T-helper 1 cell treated with Interleukin-12 subunit alpha and Interleukin-12 subunit beta and Interleukin-4 antibody, amounts not matched to agents 30 ng/mL and 1 ng/mL, for 36 hours (primary cell): ENCODE data around the gene OSER1. TPM values are rescaled to one million over a fixed set of nuclear protein-coding genes. Genes with fewer than 3 reads are reported as not detected.

Experiments
- intact Hi-C: fragments of 100-400 bp; cut with micrococcal nuclease; formaldehyde crosslinking; loops from one replicate; pipeline ENCODE4 v1.15.1; 2024
- total RNA-seq: library from RNA; stranded (reverse); gene quantifications from 2 replicates; pipeline ENCODE4 v1.2.3, GENCODE V29; 2022

OSER1 gene
- total RNA-seq, 1 donor from 2014 or later, result 26.0 TPM

DNA sequence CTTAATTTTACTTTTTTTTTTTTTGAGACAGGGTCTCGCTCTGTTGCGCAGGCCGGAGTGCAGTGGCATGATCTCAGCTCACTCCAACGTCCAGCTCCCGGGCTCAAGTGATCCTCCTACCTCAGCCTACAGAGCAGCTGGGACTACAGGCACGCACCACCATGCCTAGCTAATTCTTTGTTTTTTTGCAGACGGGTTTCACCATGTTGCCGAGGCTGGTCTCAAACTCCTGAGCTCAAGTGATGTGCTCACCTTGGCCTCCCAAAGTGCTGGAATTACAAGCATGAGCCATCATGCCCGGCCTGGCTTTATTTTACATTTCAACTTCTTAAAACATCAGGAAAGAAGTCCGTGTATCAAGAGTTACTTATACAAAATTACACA lies 5.7 kb downstream of the OSER1 start:
- intact Hi-C loops, result no loop called here

DNA sequence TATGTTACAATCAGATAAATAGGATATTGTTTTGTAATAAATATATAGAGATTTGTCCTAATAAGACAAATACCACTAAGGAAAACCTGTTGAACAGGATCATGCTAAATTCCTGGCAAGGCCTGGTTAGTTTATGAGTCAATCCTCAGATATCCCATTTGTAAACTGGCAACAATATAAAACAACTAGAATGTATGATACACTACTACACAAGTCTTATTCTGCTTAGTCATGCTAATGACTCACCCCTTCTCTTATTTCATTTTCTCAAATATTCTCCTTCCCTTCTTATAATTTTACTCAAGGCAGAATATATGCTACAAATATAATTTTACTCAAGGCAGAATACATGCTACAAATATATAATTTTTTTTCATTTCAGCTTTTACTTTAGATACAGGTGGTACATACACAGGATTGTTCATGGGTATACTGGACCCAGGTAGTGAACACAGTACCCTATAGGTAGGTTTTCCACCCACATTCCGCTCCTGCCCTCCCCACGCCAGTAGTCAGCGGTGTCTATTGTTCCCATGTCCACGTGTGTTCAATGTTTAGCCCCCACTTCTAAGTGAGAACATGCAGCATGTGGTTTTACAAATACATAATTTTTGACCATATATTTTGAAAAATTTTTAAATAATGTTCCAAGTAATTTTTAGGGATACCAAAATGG lies 6.3 kb downstream of the OSER1 start:
- intact Hi-C loops, result no loop called here

DNA sequence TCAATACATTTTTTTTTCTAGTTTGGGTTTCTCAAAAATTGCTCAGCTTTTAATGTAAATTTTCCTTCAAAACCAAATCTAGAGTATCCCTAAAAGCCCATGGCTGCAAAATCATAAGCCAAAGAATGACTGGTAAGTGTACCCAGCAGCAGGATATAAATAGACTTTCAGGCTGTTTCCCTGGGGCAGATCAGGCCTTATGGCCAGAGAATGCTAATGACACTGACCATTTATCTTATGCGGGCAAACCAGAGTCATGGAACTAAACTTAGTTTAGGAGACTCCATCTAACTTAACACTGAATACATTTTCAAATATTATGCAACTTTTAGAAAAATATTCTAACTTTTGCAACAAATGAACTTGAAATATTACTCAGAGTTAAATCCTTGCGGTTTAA lies 7.4 kb downstream of the OSER1 start:
- intact Hi-C loops, result no loop called here

DNA sequence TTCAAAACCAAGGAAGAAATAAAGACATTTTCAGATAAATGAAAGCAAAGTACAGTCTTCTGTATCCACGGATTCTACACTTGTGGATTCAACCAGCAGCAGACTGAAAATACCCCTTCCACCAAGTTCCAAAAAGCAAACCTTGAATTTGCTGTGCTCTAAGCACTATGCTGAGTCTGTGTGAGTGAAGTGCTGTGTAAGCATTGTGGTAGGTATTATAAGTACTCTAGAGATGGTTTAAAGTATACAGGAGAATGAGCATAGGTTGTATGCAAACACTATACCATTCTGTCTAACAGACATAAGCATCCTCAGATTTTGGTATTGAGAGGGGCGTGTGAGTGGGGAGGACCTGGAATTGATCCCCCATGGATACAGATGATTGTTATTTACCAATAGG lies 9.6 kb downstream of the OSER1 start:
- intact Hi-C loops, result no loop called here

DNA sequence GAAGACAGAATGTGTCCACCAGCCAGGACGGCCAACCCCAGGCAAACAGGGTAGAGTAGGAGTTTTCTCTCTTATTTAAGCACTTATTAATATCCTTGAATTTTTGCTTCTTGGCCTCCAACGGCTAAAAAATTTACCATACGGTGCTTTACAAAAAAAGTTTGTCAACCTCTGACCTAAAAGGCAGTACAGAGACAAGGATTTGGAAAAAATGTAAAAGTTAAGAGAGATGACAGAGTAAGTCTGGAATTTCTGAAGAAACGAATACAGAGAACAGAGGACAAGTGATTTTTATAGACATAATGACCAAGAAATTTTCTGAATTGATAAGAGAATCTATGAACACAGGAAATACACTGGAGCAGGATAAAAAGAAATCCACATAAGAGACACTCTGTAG lies 10.2 kb downstream of the OSER1 start:
- intact Hi-C loops, result no loop called here

DNA sequence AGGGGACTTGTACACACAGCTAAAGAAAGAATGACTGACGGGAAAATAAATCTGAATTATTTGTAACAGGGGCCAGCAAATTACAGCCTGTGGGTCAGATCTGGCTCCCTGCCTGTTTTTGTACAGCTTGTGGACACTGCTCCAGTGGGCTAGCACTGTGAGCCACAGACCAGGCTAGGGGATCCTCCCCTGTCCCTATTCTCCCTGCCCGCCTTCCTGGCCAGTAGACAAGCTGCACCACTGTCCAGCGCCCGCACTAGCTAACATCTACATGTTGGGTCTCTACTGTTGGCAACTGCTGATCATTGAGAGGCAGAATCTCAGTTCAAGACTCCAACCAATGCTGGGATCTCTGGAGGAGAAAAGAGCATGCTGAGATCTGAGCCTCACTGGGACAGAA lies 10.7 kb downstream of the OSER1 start:
- intact Hi-C loops, result loop anchor here (1.0 to 10.0 kb wide), 2 partner anchors 10 to 445 kb away; partner anchors contain the start of gene OSER1

DNA sequence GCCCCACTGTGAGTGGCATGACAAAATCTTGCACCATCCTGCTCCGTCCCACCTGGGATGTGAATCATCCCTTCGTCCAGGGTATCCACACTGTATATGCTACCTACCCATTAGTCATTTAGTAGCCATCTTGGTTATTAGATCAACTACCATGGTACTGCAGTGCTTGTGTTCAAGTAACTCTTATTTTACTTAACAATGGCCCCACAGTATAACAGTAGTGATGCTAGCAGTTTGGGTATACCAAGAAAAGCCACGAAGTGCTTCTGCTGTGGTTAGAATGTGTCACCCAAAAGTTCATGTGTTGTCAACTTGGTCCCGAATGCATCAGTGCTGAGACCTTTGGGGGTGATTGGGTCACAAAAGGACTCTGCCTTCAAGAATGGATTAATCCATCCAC lies 11.7 kb downstream of the OSER1 start:
- intact Hi-C loops, result loop anchor here (1.0 to 10.0 kb wide), 2 partner anchors 11 to 444 kb away; partner anchors contain the start of gene OSER1

DNA sequence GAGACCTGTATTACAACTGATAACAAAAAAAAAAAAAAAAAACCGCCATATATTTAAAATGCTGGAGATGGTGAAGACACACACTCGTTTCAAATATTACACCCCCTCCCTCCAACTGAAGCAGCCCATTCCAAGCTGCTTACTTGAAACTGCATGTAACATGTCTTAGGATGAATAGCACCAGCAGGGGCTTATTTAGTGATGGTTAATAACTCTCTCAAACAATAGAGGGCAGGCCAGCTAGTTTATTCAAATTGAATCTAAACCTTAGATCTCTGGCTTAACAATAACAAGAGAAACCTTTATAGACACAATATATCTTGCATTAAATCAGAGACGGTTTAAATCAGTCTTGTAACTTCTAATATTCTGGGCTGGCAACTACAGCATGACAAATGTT lies 14.3 kb downstream of the OSER1 start:
- intact Hi-C loops, result loop anchor here (10.0 kb wide), 1 partner anchor 441 kb away; no protein-coding TSS in a partner anchor

DNA sequence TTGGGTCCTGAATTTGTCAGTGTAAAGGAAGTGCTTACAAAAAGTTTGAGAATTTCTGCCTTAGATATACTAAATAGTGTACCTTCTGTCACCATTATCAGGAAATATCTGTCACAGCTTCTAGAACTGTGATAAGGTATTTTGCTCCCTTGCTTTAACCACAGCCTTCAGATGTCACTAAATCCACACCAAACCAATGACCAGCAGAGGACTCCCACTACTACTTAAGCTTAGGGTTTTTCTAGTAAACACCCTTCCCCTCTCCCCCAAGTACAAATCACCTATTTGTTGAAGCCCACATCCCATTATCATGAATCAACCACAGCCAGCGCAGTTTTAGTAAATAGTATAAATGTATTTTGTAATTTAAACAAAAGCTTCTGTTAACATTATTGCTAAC lies 15.0 kb downstream of the OSER1 start:
- intact Hi-C loops, result loop anchor here (10.0 kb wide), 1 partner anchor 441 kb away; no protein-coding TSS in a partner anchor

DNA sequence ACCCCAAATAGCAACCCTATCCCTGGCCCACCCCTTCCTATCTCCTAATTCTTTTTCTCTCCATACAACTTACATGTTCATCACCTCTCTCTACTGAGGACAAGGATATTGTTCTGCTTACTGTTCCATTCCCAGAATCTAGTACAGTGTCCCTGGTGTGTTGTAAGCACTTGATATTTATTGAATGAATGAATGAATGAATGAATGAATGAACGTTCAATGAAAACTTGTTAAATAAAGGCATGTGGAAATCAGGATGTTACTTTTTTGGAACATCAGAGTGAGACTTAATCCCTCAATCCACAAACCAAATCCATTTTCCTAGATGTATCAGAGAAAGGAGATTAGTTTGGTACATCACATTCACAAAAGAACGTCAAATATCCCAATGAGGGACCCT lies 16.8 kb downstream of the OSER1 start:
- intact Hi-C loops, result loop anchor here (5.0 to 10.0 kb wide), 2 partner anchors 56 to 439 kb away; no protein-coding TSS in a partner anchor

DNA sequence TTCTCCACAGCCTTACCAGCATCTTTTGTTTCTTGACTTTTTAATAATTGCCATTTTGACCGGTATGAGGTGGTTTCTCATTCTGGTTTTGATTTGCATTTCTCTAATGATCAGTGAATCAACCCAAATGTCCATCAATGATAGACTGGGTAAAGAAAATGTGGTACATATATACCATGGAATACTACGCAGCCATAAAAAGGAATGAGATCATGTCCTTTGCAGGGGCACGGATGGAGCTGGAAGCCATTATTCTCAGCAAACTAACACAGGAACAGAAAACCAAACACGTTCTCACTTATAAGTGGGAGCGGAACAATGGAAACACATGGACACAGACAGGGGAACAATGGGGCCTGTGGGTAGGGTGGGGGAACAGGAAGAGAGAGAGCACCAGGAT lies 18.9 kb downstream of the OSER1 start:
- intact Hi-C loops, result loop anchor here (2.0 to 10.0 kb wide), 4 partner anchors 54 to 743 kb away; no protein-coding TSS in a partner anchor

DNA sequence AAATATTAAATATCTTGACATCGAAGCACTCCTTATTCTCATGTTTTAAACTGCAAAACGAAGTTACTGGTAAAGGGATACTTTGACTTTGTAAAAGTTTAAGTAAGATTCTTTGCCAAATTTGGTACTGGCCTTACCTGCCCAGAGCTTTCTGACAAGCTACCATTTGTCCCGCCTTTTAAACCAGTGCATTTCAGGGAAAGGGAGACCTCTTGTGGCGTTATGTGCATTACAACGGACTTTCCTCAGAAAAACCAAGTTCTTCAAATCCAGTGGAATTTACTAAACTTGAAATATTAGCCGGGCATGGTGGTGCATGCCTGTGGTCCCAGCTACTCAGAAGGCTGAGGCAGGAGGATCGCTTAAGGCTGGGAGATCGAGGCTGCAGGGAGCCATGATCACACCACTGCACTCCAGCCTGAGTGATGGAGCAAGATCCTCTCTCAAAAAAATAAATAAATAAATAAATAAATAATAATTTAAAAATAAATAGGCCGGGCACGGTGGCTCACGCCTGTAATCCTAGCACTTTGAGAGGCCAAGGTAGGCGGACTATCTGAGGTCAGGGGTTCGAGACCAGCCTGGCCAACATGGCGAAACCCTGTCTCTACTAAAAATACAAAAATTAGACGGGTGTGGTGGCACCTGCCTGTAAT lies 20.2 kb downstream of the OSER1 start:
- intact Hi-C loops, result loop anchor here (1.0 to 10.0 kb wide), 5 partner anchors 53 to 742 kb away; no protein-coding TSS in a partner anchor

DNA sequence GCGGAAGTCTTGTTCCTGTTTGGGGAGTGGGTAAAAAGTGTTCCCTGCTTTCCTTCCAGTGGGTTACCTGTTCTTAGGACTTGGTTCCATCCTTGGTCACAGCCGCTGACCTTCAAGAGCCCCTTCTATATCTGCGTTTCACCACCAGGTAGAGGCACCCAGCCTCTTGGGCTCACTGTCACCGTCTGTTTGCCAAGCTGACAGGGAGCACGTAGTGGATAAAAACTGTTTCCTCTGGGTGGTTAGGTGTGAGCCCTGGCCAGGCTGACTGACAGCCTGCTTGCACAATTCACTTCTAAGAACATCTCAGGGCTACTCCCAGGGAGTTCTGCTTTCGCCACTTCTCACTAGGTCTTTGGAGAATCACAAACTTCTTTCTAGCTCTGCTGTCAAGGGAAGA lies 21.8 kb downstream of the OSER1 start:
- intact Hi-C loops, result no loop called here

DNA sequence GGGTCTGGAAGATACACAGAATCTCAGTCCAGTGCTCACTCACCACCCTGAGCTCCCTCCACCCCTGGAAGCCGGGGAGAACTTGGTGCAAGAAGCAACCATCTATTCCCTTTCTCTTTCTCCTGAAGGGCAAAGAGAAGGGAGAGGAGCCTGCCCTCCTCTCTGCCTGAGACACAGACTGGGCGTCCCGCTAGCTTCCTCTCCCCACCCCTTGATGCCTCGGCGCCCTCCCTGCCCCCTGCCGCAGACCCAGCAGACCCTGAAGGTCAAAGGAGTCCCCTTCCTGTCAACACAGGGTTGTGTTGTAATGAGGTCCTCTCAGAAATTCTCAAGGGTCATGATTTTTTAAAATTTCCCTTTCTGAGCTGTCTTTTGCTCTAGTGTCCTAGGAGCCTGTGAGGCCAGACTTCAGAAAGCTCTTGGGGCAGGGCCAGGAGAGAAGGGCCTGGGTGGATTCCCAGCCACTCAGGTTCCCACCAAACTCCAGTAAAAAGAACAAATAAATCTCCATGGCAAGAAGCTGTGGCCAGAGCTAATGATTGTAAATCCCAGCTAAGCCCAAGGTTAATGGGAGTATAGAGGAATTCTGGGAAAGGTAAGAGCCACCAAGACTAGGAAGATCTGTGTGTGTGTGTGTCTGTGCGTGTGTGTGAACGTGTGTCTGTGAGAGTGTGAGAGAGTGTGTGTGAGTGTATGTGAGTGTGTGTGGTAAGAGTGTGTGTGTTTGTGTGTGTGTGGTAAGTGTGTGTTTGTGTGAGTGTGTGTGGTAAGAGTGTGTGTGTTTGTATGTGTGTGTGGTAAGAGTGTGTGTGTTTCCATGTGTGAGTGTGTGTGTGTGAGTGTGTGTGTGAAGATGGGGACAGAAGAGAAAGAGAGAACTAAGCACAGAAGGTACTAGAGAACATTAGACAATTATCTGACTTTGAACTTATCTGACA lies 22.5 kb downstream of the OSER1 start:
- intact Hi-C loops, result no loop called here

DNA sequence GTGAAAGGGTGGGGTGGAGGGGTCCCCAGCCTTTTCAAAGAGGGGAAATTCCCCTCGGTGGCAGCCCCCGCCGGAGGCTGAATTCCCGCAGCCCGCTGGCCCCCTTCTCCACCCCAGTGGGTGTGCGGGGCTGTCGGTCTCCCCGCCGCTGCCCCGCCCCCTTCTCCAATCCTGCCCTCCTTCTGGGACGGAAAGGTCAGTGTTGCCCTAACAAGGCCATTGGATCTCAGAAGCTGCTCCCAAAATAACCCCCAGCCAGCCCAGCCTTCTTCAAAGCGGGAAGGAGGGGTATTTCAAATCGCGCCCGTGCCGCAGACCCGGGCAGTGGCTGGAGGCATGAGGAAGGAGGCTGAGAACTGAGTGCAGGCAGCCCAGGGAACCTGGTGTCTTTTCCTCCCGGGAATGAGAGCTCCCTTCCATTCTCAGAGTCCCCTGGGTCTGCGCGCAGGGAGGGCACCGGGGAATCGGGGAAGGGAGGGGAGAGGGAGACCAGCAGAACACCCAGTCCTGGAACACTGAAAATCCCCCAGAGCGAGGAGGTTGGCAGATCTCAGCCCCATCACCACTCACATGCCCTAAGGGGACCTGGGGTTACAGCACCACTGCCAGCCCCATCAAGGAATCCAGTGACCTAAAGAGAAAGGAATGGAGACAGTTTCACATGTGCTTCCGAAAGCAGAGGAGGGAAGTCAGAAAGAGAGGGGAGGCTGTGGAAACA lies 23.4 kb downstream of the OSER1 start, which contains the start of gene JPH2:
Gene JPH2, minus strand, starts transcription at position 135 of the 718 bp plus-strand sequence. CDS start 483 bp downstream, outside the sequence.
- intact Hi-C loops, result no loop called here

DNA sequence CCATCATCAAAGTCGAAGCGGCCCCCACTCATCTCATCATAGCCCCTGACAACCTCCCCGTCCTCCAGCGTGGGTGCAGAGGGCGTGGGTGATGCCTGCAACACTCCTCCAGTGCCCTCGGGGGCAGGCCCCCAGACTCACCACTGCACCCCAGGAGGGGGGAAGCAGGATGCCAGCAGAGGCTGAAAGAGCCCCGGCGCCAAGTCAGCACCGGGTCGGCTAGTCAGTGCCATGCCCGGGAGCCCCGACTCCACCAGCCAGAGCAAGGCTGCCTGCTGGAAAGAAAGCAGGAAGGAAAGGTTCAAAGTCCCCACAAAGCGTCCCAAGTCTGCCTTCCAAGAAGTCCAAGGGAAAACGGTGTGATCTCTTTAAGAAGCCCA lies 23.9 kb downstream of the OSER1 start:
- intact Hi-C loops, result no loop called here

DNA sequence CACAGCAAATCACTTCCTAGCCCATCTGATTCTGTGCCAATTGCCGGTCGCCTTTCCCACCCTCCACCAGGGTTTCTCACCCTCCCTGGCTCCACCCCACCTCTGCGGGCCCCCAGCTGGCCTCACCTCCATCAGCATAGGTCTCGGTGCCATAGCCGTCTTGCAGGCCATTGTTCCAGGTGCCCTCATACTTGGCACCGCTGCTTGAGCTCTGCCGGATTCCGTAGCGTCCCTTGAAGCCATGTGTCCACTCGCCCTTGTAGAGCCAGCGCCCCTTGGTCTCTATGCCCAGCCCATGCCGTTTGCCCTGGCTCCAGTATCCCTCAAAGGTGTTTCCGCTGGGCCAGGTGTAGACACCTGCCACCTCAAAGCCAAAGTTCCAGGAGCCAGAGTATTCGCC lies 24.4 kb downstream of the OSER1 start:
- intact Hi-C loops, result no loop called here

DNA sequence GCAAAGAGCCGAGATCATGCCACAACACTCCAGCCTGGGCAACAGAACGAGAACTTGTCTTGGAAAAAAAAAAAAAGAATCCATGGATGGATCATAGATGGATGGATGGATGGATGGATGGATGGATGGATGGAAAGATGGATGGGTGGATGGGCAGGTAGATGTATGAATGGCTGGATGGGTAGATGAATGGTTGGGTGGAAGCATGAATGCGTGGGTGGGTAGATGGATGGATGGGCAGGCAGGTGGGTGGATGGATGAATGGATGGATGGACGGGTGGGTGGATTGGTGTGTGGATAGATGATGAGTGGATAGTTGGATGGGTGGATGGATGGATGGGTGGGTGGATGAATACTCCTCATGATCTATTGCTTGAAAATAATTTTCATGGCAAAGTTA lies 25.0 kb downstream of the OSER1 start:
- intact Hi-C loops, result no loop called here

DNA sequence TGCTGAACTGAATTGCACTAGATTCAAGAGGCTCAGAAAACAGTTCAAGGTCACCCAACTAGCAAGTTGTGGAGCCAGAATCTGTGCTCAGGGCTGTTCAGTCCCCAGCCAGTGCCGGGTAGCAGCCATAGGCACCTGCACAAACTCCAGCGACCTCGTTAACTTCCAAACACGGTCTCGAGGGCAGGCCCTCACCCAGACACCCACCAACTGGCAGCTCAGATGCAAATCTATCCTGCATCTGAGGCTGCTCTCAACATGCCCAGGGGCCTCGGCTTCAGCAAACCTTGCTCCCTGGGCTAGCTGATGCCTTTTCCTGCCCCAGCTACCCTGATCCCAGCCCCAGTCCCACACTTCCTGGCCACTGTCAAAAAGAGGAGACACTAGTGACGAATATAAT lies 27.3 kb downstream of the OSER1 start:
- intact Hi-C loops, result no loop called here

DNA sequence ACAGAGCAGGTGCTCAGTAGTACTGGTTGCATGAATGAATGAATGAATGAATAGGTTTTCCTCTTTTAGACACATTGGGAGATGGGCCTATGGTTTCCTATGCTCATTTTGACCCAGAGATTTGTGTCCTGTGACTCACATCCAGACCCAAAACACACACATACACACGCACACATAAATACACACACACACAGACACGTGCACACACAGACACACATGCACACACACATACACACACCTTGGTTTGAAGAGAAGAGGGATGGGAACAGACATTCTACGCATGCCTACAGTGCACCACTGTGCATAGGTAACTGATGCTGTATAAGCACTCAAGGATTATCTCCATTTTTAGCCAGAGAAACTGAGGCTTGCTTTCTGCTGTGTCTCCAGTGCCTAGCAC lies 27.7 kb downstream of the OSER1 start:
- intact Hi-C loops, result no loop called here
